ENCODE results near the gene CDC42BPA. TPM values are rescaled to one million over a fixed set of nuclear protein-coding genes. Genes with fewer than 3 reads are reported as not detected.

The CDC42BPA gene
- polyA plus RNA-seq, 1 donor, result 24.3 TPM

Other genes with a start within 250 kb of the CDC42BPA start
- gene ZNF678, start 245.1 kb upstream of the CDC42BPA start, polyA plus RNA-seq, result 7.2 TPM